Activated CD8-positive, alpha-beta T cell treated with anti-CD3 and anti-CD28 coated beads for 36 hours (primary cell): ENCODE data around the gene PFDN5. TPM values are rescaled to one million over a fixed set of nuclear protein-coding genes. Genes with fewer than 3 reads are reported as not detected.

Experiments
- ATAC-seq: fragments of 200-7000 bp; cut with Tn5 transposase; one replicate; pipeline ENCODE4 v1.10.0; 2021; ENCODE audit warnings: mild to moderate bottlenecking, moderate library complexity
- CTCF ChIA-PET: fragments of 350-600 bp; sonication (Branson Sonifier 250); formaldehyde crosslinking; loops from one replicate; lab custom pipeline; 2021; ENCODE audit warnings: antibody characterized with exemption; lab: Charles Lee
- POLR2A ChIA-PET: fragments of 350-600 bp; sonication (Branson Sonifier 250); formaldehyde crosslinking; loops from one replicate; lab custom pipeline; 2021; ENCODE audit warnings: antibody characterized with exemption; lab: Charles Lee
- DNase-seq: peaks from one replicate; pipeline ENCODE4 v3.0.0-alpha.2; 2020
- H3K27ac Mint-ChIP-seq: one replicate; pipeline ENCODE4 v1.8.0; 2021; ENCODE audit warnings: mild to moderate bottlenecking, mixed read lengths
- H3K27me3 Mint-ChIP-seq: one replicate; pipeline ENCODE4 v1.8.0; 2021; ENCODE audit warnings: mixed read lengths
- H3K36me3 Mint-ChIP-seq: one replicate; pipeline ENCODE4 v1.8.0; 2021; ENCODE audit warnings: low read depth, mixed read lengths
- H3K4me1 Mint-ChIP-seq: one replicate; pipeline ENCODE4 v1.8.0; 2021; ENCODE audit warnings: low read depth, mixed read lengths
- H3K4me3 Mint-ChIP-seq: one replicate; pipeline ENCODE4 v1.8.0; 2021; ENCODE audit warnings: mild to moderate bottlenecking, moderate library complexity, mixed read lengths
- H3K9me3 Mint-ChIP-seq: one replicate; pipeline ENCODE4 v1.8.0; 2021; ENCODE audit warnings: mixed read lengths
- CTCF ChIP-seq: fragments of 200-600 bp; IDR thresholded peaks from one replicate; pipeline ENCODE4 v1.8.0; 2022; ENCODE audit warnings: antibody characterized with exemption, mild to moderate bottlenecking
- intact Hi-C: fragments of 100-400 bp; cut with micrococcal nuclease; formaldehyde crosslinking; loops from one replicate; pipeline ENCODE4 v1.10.0; 2022
- total RNA-seq, 2 experiments: library from RNA; stranded (reverse); gene quantifications; one replicate each; pipeline ENCODE4 v1.2.3, GENCODE V29; 2021

Gene PFDN5
- total RNA-seq, 2 experiments from 2014 or later, result 322 to 373 TPM

GRCh38 chr12:53279888-53280498, 15.3 kb upstream of the PFDN5 start:
- Mint-ChIP-seq H3K9me3 (no peaks in the 10 kb centered on the region), H3K36me3 (peaks cover 68% of the 10 kb centered on the region), H3K27me3 (no peaks in the 10 kb centered on the region), H3K4me3 (no peak overlapping the region), H3K4me1 (no peaks in the 10 kb centered on the region), H3K27ac (no peak overlapping the region)
- intact Hi-C loops, result no loop called here
- DNase-seq (no peak), ATAC-seq (no peak)
- POLR2A ChIA-PET, result interaction anchor here (0.6 to 4.9 kb wide), 6 partner anchors 10 to 996 kb away, joined by 3 to 25 read pairs (median 4); partner anchors contain the start of gene ESPL1
- CTCF ChIA-PET, result interaction anchor here (1.1 to 3.0 kb wide), 3 partner anchors 12 to 214 kb away, joined by 3 to 13 read pairs (median 5); partner anchors contain the start of gene ESPL1
- TF ChIP-seq CTCF, result no peak

- ChIA-PET POLR2A (interaction anchor here (0.8 to 1.5 kb wide), 2 partner anchors 8 to 19 kb away, joined by 3 read pairs; no protein-coding TSS in a partner anchor), CTCF (interaction anchor here (0.7 to 8.1 kb wide), 11 partner anchors 9 to 127 kb away, joined by 3 to 130 read pairs (median 4); partner anchors contain the start of genes ESPL1 and PFDN5)
- no peak for TF ChIP-seq CTCF
- no peak overlapping the region for H3K4me3 Mint-ChIP-seq
- no peaks in the 10 kb centered on the region for H3K9me3 Mint-ChIP-seq
- DNase-seq (no peak), ATAC-seq (no peak)
- H3K27me3 Mint-ChIP-seq, result no peaks in the 10 kb centered on the region
- intact Hi-C loops, result loop anchor here (5.0 kb wide), 1 partner anchor 74 kb away; no protein-coding TSS in a partner anchor
- H3K4me1 Mint-ChIP-seq, result peaks cover 17% of the 10 kb centered on the region
- no peak overlapping the region for H3K27ac Mint-ChIP-seq
- H3K36me3 Mint-ChIP-seq, result peaks cover 65% of the 10 kb centered on the region
Measured at GRCh38 chr12:53286448-53286847, 8.9 kb upstream of the PFDN5 start.

GRCh38 chr12:53287741-53288216, 7.6 kb upstream of the PFDN5 start:
- Mint-ChIP-seq H3K4me1 (peaks cover 17% of the 10 kb centered on the region), H3K27me3 (no peaks in the 10 kb centered on the region), H3K36me3 (peaks cover 65% of the 10 kb centered on the region), H3K9me3 (no peaks in the 10 kb centered on the region), H3K27ac (no peak overlapping the region), H3K4me3 (no peak overlapping the region)
- peak; percentile 80 for DNase-seq
- peak; percentile 57 for TF ChIP-seq CTCF
- POLR2A ChIA-PET, result interaction anchor here (1.1 to 1.5 kb wide), 2 partner anchors 19 to 20 kb away, joined by 3 read pairs; no protein-coding TSS in a partner anchor
- CTCF ChIA-PET, result interaction anchor here (0.6 to 8.1 kb wide), 13 partner anchors 9 to 207 kb away, joined by 3 to 130 read pairs (median 4); partner anchors contain the start of genes ESPL1 and MYG1
- intact Hi-C loops, result loop anchor here (5.0 kb wide), 1 partner anchor 75 kb away; no protein-coding TSS in a partner anchor
- ATAC-seq, result peak; percentile 85

- no peak for TF ChIP-seq CTCF
- Mint-ChIP-seq H3K27ac (no peak overlapping the region), H3K27me3 (no peaks in the 10 kb centered on the region), H3K4me1 (peaks cover 17% of the 10 kb centered on the region), H3K9me3 (no peaks in the 10 kb centered on the region), H3K4me3 (no peak overlapping the region), H3K36me3 (peaks cover 65% of the 10 kb centered on the region)
- DNase-seq (no peak), ATAC-seq (no peak)
- intact Hi-C loops, result loop anchor here (5.0 kb wide), 1 partner anchor 76 kb away; no protein-coding TSS in a partner anchor
- CTCF ChIA-PET, result interaction anchor here (0.6 to 8.1 kb wide), 12 partner anchors 8 to 240 kb away, joined by 3 to 130 read pairs (median 4); partner anchors contain the start of genes AAAS, ESPL1 and MYG1
- POLR2A ChIA-PET, result interaction anchor here (1.1 kb wide), 1 partner anchor 19 kb away, joined by 3 read pairs; no protein-coding TSS in a partner anchor
Measured at GRCh38 chr12:53288322-53288721, 7.0 kb upstream of the PFDN5 start.
